Measurements from ENCODE around the gene GATAD2B.

Gene GATAD2B

GRCh38 chr1:153922076-153922971 is 448 bp downstream of the GATAD2B start (continued):
- TF ChIP-seq ZNF341 (tag by site-specific recombination; IDR thresholded peaks at IDR 0.05; ENCODE audit: low read depth) (peak; percentile 49), ZNF777 (tag by site-specific recombination; IDR thresholded peaks at IDR 0.05; ENCODE audit: borderline replicate concordance) (no peak), ZNF335 (tag by site-specific recombination; conservative IDR thresholded peaks at IDR 0.05) (peak; percentile 41), OSR2 (tag by site-specific recombination; IDR thresholded peaks at IDR 0.05) (no peak), ZNF621 (tag by site-specific recombination; IDR thresholded peaks at IDR 0.05) (no peak), ZIC2 (tag by site-specific recombination; IDR thresholded peaks at IDR 0.05) (no peak), ZFHX2 (tag by site-specific recombination; conservative IDR thresholded peaks at IDR 0.05) (peak; percentile 51), YY2 (tag by site-specific recombination; IDR thresholded peaks at IDR 0.05) (peak; percentile 34; the same call in 1 of the 2 replicates), PRDM10 (tag by site-specific recombination; IDR thresholded peaks at IDR 0.05) (no peak), ZNF23 (tag by site-specific recombination; IDR thresholded peaks at IDR 0.05; ENCODE audit: borderline replicate concordance) (no peak), ZNF514 (tag by site-specific recombination; IDR thresholded peaks at IDR 0.05) (no peak), ZNF513 (tag by site-specific recombination; IDR thresholded peaks at IDR 0.05) (no peak), CTCF (tag by site-specific recombination; IDR thresholded peaks at IDR 0.05) (peak; percentile 50), FEZF1 (tag by site-specific recombination; IDR thresholded peaks at IDR 0.05) (no peak), SALL2 (tag by site-specific recombination; IDR thresholded peaks at IDR 0.05; ENCODE audit: borderline replicate concordance) (no peak), ELK4 (IDR thresholded peaks at IDR 0.05; ENCODE audit: borderline replicate concordance, low read depth, low read length) (no peak), ZBTB49 (tag by site-specific recombination; IDR thresholded peaks at IDR 0.05; ENCODE audit: low read depth) (no peak), ZNF146 (tag by site-specific recombination; IDR thresholded peaks at IDR 0.05) (no peak), ZNF423 (tag by site-specific recombination; IDR thresholded peaks at IDR 0.05) (no peak), KLF16 (tag by site-specific recombination; IDR thresholded peaks at IDR 0.05) (peak; percentile 63), ZNF391 (tag by site-specific recombination; IDR thresholded peaks at IDR 0.05; ENCODE audit: borderline replicate concordance, low read depth) (no peak; the same call in 1 of the 2 replicates), ZBTB7A (tag by site-specific recombination; IDR thresholded peaks at IDR 0.05; ENCODE audit: low read depth) (no peak), ZNF626 (tag by site-specific recombination; IDR thresholded peaks at IDR 0.05) (no peak), ZNF704 (tag by site-specific recombination; IDR thresholded peaks at IDR 0.05) (no peak), KLF9 (tag by site-specific recombination; IDR thresholded peaks at IDR 0.05; ENCODE audit: low read depth) (peak; percentile 57; the same call in 1 of the 2 replicates)
